NCI-H2196 (cell line): ENCODE results near the gene HDHD5.
"Not testable (repeated sequence)": the region's sequence is repeated elsewhere in the genome, so short reads cannot be mapped to it uniquely, and the experiment has no call there.

ENCODE experiments used
- DNase-seq: peaks from one replicate; lab custom pipeline; 2025; ENCODE audit not compliant: unreplicated experiment; lab: John Stamatoyannopoulos, UW

The HDHD5 gene

DNA sequence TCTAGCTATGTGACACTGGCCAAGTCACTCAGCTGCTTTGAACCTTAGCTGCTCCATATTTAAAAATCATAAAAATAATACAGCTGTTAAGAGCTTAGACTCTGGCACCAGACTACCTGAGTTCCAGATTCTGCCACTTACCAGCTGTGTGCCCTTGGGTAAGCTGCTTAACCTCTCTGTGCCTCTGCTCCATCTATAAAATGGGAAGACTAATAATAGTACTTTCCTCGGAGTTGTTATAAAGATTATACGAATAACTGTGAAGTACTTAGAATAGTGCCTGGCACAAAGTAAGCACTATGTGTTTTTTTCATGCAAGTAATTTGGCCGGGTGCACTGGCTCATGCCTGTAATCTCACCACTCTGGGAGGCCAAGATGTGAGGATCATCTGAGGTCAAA lies 1.4 kb downstream of the HDHD5 start:
- DNase-seq = no peak

DNA sequence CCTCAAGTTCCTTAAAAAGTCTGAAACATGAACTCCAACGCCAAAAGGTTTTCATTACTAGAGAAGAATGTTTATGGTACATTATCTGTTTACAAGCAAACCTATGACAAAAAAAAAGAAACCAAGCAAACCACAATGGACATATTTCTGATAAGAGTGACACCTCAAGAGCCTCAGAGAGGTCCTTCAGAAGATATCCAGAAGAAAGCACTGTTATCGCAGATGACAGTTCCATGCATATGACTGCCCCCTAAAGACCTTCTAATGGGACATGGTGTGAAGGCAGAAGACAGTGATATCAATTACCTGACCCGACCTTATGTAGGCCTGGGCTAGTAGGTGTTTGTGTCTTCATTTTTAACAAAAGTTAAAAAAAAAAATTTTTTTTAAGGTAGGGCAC lies 3.1 kb downstream of the HDHD5 start:
- no peak for DNase-seq

DNA sequence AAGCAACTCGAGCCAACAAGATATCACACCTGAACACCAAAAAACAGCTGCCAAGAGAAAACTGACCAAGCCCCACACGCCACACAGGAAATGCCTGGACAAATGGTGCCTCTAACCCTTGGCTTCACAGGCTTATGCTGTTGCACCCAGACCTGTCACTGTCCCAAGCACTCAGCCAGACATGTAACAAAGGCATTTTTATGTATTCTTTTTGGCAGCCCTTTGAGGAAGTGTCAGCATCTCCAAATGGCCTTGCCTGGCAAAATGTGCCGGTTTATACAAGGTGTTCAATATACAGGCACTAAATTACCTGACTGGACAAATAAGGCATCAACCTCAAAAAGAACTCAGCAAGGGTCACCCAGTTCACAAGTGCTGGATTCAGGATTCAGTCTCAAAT lies 6.1 kb downstream of the HDHD5 start:
- DNase-seq = peak; percentile 61

DNA sequence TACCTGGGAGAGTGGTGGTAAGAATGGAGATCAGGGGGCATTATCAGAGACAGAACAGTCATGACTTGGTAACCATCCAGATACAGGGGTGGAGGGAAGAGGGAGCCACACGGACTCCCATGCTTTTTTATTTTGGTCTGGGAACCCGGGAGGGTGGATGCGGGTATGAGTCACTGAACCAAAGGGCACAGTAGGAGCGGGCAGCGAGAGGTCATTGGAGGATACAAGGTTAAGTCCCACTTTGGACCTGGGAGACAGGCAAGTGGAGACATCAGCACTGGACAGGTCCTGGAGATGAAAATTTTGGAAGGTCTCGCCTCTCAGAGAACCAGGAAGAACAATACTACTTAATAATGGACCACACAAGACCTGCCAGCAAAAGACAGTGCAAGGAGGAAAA lies 6.7 kb downstream of the HDHD5 start:
- DNase-seq = no peak

DNA sequence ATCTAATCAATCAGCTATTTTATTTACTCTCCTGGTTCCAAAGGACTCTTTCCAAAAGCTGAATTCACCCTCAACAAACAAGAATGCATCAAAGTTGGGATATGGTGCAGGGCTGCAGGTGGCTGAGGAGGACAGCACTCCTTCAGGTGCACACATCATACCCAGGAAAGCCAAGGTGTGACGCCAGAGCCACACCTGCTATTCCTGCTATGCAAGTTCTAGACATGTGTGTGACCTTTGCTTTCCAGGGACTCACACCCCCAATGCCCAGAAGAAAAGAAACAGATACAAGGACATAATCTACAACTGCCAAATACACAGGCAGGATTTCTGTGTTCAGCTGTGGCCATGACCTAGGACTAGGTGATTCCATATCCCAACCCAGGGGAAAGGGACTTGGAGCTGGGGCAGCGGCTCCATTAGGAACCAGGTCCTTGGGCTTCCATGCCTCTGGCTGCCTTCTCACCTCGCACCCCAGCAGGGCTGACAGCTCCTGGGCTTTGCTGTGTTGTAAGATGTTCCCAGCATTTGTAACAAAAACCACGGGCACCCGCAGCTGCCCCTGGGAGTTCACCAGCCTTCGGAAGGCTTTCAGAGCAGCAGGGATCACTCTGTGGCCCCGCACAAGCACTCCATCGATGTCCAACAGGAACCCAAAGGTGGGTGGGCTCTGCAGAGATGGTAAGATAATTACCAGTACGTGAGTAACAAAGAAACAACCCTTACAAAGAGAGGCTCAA lies 9.8 kb downstream of the HDHD5 start:
- DNase-seq = no peak

DNA sequence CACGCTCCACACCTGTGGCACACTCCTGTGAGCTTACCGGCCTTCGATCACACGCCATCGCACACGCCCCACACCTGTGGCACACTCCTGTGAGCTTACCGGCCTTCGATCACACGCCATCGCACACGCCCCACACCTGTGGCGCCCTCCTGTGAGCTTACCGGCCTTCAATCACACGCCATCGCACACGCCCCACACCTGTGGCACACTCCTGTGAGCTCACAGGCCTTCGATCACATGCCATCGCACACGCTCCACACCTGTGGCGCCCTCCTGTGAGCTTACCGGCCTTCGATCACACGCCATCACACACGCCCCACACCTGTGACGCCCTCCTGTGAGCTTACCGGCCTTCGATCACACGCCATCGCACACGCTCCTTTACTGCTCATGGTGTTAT lies 11.6 kb downstream of the HDHD5 start:
- DNase-seq = not testable (repeated sequence)

DNA sequence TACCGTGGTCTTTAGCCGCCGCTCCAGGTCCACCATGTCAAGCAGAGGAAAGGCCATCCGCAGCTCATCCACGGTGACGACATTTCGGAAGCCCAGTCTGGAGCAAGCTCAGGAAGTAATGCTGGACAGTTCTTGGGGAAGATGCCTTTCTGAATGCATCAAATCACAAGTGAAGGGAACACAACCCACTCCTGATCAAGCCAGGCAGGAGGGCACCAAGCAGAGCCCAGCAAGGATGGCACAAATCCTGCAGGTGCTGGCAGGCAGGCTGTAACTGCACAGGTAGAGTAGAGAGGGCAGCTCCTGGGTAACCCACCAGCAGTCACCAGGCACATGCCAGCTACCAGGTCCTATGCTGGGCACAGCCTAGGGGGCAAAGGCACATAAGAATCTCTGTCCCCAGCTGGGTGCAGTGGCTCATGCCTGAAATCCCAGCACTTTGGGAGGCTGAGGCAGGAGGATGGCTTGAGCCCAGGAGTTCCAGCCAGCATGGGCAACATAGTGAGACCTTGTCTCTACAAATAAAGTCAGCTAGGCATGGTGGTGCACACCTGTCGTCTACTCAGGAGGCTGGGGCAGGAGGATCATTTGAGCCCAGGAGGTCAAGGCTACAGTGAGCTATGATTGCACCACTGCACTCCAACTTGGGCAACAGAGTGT lies 13.9 kb downstream of the HDHD5 start:
- DNase-seq = no peak

DNA sequence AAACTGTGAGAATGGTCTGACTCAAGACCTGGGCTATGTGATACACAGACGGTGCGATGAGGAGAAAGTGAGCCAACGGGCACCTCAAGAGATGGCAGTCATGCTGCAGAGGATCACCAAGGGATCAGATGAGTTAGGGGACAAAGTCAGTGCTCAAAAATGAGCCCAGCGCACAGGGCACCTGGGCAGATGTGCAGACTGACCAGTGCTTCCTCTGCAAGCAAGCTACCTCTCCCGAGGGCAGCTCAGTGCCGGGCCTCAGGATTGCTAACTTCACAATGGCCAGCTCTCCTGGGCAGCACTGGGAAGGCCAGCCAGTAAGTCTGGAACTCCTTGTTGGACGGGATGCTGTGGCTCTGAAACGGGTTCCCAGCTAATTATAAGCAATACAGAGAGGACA lies 15.3 kb downstream of the HDHD5 start:
- DNase-seq = no peak

DNA sequence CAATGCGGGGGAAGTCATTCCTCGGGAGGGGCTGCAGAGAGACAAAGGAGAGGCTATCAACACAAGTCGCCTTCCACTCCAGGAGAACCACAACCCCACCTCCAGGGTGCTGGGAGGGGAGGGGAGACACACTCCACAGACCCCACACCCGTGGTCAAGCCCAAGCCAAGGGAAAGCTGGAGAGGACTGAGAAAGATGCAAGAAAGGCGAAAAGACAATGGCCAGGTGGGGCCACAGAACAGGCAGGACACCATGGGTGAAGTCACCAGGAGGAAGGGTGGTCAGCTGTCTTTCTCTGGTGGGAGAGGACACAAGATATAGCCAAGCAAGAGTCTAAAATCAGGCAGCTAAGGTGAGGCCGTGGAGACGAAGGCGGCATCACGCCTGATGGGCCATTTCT lies 16.0 kb downstream of the HDHD5 start:
- DNase-seq = no peak

DNA sequence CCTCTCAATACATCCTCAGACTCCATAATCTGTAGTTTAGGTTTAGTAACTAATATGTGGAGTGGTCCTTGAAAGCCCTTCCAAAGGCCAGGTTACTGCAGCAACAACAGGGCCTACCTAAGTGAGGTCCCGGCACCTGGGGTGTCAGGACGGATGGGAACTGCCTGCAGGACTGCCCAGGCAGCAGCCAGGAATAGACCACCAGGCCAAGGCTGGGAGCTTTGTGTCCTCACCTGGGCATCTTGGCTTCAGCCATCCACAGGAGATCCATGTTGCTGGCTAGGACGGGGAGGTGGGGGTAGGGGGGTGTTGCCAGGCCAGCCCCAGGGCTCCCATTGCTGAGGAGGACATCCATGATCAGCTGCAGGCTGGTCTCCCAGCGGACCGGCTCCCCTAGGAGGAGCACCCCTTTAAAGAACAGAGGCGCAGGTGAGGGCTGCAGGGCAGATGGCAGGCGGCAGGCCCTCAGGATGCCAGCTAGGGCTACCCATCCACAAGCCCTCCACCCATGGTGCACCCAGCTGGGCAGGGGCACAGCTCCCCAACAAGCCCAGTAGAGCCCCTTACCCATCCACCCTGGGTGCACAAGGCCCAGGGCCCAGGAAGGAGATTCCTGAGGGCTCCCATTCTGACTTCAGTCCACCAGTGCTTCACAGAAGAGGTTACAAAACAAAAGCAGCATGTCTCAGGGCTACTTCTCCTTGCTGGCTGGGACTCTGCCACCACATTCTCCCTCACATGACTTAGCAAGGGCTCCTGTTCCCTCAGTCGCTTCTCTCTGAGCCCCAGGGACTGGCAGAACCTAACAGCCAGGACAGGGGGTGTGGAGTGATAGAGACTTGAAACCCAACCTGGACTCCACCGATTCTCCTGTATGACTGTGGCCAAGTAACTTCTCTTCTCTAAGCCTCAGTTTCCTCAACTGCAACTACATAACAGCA lies 18.0 kb downstream of the HDHD5 start:
- no peak for DNase-seq

DNA sequence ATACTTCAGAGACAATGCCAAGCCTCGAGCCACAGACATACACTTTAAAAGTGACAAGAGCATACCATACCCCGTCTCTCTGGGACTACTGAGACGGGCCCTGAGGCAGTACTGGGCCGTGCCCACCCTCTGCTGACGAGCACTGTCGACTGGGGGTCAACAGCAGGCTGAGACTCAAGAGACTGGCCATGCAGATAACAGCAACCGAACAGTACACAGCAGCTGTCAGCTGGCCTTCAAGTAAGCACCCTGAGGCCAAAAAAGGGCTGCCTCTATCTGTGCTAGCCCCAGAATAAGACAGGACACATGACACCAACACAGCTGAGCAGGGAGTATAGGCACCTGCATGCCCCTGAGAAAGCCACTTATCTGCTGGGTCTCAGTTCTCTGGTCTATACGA lies 19.1 kb downstream of the HDHD5 start:
- DNase-seq = no peak

DNA sequence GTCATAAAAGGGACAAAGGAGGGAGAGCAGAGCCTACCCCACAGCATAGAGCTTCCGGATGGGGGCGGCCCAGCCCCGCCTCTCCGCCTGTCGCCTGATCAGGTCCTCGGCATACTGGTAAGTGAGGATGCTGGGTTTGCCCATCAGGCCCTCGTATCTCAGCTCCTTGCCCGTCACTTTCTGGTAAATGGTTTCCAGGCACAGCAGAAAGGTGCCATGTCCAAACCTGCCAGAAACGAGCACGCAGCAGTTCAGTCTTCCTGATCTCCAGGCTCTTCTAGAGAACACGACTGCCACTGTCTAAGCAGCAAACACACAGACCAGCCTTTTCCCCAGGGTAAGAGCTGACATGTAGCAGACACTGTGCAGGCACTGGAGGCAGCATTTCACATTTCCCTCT lies 20.6 kb downstream of the HDHD5 start:
- DNase-seq = no peak

DNA sequence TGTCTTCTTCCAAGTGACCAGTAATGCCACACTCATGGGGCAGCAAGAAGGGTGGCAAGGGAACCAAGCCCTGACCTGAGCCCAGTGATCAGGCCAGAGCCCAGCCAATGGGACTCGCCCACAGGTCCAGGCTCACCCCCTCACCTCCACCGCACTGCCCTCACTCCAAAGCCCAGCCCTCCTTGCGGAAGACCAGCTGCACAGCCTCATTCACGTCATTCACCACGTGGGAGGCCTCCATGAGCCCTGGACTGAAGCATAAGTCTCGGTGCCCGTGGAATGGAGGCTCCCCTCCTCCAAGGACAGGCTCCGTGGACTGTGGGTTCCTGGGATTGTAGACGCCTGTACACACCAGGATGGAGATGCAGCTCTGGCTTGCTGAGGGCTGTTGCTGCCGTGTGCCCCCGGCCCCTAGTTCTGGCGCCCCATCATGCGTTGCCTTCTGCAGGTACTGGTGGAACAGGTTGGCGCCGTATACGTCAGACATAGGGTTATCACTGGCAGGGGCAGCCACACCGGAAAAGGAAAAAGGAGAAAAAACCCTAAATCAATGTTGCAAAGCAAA lies 21.1 kb downstream of the HDHD5 start:
- no peak for DNase-seq

DNA sequence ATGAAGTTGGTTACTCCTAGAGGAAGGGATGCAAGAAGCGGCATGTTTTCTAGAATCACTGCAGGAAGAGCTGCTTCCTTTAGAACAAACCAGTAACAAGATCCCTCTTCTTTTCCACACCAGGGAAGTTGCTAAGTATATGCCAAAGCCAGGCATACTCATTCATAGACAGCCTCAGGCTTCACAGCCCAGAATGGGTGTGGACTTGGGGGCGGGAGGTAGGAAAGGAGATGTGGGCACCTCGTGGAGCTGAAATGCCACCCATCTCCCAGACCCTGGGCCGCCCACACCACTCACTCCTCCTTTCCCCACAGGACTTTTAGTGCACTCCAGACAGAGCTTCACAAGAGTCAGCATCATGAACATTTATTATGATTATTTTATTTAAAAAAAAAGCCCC lies 21.9 kb downstream of the HDHD5 start:
- DNase-seq = no peak

DNA sequence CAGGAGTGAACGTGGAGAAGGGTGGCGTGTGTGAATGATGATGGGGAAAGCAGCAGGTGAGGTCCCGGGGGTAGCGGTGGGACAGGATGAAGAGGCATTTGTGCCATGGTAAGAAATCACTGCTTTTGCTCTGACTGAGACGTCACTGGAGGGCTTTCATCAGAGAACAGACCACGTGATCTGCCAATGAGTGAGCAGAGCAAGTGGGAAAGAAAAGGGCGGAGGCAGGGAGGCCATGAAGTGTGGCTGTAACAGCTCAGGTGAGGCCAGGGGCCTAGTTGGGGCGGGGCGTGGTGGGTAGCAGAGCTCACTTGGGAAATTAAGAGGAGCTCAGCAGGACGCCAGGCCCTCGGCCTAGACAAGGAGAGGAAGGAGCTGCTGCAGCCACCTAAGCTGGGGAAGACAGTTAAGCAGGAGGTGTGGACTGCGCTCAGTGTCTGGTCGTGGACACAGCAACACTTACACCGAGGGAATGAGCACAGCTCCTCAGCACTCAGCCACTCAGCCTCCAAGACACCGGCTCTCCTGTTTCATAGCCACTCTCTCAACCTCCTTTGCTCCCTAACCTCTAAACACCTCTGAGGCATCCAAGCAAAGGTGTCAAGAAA lies 23.8 kb downstream of the HDHD5 start:
- no peak for DNase-seq

DNA sequence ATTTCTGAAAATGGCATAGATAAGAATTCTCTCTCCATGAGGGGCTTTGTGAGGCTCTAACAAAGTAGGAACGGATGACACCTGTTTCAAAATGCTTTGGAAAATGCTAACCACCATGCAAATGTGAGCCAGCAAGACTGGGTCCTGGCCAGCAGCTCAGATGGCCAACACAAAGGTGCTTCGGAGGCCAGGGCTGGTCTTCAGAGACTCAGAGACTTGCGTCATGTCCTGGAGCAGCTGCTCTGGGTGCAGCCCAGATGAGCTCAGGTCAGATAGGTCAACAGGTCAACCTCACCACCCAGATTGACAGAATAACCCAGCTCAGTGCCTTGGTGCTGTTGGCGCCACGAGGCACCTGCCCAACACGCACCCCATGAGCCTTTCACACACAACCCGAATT lies 25.9 kb downstream of the HDHD5 start:
- DNase-seq = no peak

DNA sequence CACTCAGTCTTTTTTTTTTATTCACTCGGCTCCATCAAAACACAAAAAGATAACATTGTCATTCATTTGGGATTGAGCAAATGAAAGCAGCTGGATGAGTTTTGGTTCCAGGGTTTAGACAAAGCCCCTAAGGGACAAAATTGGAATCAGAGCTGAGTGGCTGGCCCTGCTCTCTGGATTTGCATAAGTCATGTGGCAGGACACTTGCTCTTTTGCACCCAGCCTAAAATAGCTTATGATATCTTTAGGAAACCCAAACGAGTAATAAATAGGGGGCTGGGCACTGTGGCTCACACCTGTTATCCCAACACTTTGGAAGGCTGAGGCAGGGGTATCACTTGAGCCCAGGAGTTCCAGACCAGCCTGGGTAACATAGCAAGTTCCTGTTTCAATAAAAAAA lies 27.0 kb downstream of the HDHD5 start:
- DNase-seq = peak; percentile 41

DNA sequence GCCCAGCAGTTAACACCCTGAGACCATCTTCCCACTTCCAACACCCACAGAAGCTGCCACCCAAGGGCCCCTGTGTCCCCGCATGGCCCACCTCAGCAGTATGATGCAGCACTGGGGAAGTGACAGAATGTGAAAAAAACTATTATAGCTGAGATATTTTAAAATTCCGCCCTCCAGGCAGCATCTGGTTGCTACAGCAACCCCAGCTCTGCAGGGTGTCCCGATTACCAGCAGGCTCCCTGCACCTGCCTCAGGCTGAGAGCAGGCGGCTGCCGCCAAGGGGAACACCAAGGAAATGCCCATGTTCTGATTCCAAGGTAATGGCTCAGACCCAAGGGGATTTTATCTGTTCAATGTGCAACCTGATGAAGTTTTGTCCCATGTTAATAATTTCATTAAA lies 27.4 kb downstream of the HDHD5 start:
- peak; percentile 80 for DNase-seq

DNA sequence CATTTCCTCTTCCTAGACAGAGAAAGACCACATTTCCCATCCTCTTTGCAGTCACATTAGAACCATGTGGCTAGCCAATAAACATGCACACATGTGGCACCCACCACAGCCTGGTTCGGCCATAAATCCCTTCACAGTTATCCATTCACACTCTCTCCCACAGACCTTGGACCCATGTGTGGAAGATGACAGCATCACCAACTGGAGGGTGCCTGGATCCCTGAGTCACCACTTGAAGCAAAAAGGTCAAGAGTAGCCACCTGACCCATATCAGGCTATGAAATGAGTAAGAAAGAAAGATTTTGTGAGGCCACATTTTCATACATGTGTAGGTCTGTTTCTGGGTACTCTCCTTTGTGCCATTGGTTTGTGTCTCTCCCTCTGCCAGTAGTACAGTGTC lies 28.9 kb downstream of the HDHD5 start:
- DNase-seq = no peak

DNA sequence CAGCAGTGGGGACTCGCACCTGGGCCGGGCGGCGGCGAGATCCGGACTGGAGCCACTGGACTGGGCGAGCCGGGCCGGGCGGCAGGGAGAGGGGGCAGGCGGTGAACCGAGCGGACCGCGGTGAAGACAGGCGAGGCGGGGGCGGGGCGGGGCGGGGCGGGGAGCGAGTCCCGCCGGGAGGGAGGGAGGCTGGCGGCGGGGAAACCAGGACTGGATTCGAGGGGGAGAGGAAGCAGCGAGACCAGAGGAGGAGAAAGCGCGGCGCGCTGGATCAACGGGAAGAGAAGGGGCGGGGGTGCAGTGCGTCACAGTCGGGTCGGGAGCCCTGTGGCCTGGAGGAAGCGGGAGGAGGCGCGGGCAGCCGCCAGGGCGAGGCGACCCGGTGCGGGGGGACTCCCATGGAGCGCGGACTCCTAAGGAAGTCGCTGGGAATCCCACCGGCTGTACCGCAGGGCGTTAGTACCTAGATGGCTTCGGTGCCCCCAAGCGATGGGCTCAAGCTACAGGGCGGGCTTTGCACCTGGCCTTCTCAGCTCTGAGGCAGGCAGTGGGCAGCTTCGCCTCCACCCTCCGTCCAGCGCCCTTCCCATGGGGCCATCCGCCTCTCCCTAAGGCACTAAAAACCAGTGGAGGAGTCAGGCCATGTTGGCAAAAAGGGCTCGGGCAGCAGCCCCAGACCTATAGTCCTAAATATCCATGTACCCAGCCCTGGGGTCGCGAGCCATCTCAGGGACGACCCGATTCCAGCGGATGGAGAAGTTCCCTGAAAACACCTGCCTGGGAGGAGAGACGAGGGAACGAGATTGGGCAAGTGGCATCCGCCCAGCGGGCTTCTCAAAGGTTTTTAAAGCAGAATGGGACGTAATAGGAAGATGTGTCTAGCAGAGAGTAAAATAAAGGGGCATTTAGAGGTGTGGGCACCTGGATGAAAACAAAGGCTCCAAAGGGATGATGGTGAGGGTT lies 37.6 kb downstream of the HDHD5 start, which contains the start of gene TMEM121B:
Gene TMEM121B (minus strand): TSS at position 128 of the 963 bp plus-strand sequence. CDS start 233 bp downstream, outside the sequence.
- DNase-seq = peak; percentile 96
